GF-D8 (cell line): ENCODE measurements around the gene ACSS2.
A peak's percentile ranks its signal among the peaks of the same experiment; 100 is the strongest.

Source experiments
- DNase-seq: peaks from one replicate; lab custom pipeline; 2025; lab: John Stamatoyannopoulos, UW

ACSS2 gene

GRCh38 chr20:34949120-34949519 lies 72.7 kb downstream of the ACSS2 start:
- DNase-seq, result no peak

DNA sequence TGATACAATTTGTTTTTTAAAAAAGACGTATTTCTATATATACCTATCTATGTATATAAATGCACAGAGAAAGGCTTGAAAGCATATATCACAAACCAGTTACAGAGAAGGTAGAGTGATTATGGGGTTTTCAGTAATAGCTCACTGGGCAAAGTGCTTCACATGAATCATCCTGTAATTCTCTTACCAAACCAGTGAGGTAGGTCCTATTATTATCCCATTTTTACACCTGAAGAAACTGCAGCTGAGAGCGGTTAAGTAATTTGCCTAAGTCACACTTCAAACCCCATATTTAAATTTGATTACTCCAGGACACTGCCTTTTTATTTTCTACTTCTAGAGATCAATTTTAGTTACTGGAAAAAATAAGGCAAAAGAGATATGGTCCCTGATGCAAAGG lies 74.8 kb downstream of the ACSS2 start:
- DNase-seq, result no peak

DNA sequence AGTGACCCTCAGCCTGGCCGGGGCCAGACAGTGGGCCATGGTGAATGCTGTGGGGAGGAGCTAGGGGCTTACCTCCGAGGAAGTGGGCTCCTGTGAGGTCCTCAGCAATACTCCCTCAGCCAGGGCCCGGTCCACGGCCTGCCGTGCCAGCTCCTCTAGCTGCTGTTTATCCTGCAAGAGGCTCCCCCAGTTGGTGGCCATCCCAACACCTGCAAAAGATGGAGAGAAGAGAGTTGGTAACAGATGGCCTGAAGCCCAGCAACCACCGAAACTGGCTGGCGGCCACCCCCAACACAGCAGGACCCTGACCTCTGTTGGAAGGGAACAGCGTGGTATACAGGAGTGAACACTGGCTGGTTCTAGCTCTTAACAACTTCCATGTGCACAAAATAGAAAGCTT lies 75.2 kb downstream of the ACSS2 start:
- no peak for DNase-seq

- no peak for DNase-seq
These were observed 76.3 kb downstream of the ACSS2 start for GRCh38 chr20:34952671-34953070.

DNA sequence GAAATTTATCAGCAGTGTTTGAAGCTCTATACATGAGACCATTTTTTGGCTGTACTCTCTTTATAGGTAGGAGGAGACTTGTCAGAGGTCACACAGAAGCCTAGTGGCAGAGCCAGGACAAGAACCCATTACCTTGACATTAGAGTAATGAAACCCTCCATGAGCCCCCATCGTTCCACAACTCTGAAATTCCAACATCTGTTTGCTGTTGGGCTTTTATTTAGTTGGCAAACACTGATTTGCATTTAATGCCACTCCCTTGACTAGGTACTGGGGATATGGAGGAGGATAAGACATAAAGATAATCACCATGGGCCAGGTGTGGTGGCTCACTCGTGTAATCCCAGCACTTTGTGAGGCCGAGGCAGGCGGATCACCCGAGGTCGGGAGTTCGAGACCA lies 77.5 kb downstream of the ACSS2 start:
- no peak for DNase-seq

- DNase-seq, result peak; percentile 42
These were observed 78.5 kb downstream of the ACSS2 start for GRCh38 chr20:34954904-34955230.

DNA sequence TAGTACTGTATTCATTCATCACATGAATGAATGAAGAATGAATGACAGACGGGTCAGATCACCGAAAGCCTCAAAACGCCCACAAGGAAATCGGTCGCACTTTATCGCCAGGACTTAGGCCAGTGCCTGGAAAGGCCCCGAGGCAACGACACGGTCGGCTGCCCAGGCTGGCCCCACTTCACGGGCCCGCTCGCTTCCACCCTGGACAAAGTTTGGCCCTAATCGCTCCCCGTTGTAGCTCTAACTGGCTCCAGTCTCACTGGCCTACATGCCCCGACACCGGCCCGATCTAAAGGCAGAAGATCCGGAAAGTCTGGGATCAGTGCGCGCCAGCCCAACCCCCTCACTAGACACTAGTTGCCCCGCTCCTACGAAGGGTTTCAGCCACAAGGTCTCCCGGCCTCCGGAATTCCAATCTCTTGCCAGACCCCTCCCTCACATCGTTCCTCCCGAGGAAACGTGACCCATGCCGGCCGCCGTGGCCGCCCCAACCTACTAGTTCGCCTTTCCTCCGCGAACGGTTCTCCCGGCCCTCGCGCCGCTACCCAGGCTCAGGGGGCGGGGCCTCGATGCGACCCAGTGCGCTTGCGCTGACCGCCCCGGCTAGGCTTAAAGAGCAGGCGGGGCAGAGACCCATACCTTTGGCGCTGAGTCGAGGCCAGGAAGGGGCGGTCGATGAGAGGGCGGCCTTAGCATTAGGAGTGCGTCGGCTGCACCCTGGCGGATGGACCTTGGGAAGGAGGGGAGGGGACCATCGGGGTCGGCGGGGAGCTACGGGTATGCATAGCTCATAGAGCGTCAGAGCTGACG lies 79.0 kb downstream of the ACSS2 start, which contains the start of the genes GSS and MYH7B:
TSS of gene GSS (minus strand) at position 576 of the 810 bp plus-strand sequence. CDS start 3,954 bp downstream, outside the sequence.
TSS of gene MYH7B (plus strand) at position 638 of the 810 bp plus-strand sequence. CDS start 22,138 bp downstream, outside the sequence.
- peak; percentile 86 for DNase-seq

- no peak for DNase-seq
These were observed 79.6 kb downstream of the ACSS2 start for GRCh38 chr20:34956041-34956458.

- no peak for DNase-seq
These were observed 80.5 kb downstream of the ACSS2 start for GRCh38 chr20:34956751-34957472.

DNA sequence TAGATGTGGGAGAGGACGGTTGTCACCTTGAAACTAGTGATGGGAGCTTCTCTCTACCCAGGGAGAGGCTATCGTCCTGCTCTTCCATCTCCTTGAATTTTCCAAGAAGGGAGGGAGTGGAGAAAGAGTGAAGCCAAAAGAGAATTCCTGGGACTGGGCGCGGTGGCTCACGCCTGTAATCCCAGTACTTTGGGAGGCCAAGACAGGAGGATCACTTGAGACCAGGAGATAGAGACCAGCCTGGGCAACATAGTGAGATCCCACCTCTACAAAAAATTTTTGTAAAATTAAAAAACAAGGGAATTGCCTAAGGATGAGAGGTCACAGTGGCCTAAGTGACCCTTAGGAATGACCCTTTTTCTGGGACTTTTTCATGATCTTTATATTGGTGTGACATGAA lies 88.1 kb downstream of the ACSS2 start:
- DNase-seq, result no peak

- no peak for DNase-seq
These were observed 88.6 kb downstream of the ACSS2 start for GRCh38 chr20:34965051-34965450.

- no peak for DNase-seq
These were observed 91.0 kb downstream of the ACSS2 start for GRCh38 chr20:34967421-34967820.

DNA sequence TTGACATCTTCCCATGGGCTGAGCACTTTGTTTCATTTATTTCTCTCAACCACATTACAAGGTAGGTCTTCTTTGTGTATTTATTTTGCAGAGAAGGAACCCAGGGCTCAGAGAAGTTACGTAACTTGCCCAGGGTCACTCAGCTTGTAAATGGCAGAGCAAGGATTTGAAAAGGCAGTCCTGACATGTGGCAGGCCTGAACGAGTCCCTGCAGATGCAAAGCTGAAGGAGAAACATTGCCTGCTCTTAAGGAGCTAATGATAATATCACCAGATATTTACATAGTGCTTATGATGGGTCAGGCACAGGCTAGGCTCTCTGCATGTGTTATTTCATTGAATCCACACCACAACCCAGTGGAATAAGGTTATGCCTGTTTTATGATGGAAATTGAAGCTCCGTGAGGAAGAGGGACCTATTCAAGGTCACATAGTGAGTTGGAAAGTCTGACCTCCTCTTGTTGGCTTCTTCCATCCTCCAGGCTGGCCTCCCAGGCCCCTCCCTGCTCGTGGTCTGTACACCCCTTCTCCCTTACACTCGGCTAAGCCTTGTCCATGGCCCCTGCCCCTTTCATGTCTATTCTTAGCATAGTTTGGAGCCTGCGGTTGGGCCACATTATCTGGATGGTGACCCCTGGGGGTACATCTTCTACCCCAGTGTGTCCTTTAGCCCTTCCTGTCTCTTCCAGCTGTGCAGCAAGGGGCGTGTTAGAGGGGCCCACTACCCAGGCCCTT lies 91.8 kb downstream of the ACSS2 start:
- no peak for DNase-seq

GRCh38 chr20:34970193-34970840 lies 93.9 kb downstream of the ACSS2 start:
- no peak for DNase-seq

DNA sequence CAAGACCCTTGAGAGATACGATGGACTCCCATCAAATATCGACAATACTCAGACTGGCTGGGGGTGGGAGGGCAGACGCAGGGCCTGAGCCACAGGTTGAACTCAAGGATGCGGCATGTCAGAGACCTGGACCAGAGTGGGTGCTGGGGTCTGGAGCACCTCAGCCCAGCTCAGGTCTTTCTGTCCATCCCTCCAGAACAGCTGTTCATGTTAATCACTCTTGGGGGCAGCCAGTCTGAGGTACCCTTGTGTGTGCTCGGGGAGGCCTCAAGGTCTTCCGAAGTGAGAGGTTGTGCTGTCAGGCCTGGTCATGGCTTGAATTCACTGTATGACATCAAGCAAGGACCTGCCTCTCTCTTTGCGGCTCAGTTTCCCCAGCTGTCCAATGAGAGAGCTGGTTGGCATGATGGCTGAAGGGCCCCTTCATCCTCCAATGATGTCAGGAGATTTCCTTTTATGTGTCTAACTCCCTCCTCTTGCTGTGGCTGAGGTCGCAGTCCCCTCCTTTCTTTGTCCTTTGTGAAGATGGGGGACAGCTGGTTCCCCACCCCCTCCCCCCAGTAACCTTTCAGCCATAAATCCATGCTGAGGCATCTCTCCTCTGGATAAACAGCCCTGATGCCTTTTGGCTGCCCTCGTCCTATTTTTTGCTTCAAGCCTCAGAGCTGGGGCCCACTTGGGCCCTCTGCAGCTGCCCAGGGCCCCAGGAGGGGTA lies 94.6 kb downstream of the ACSS2 start:
- no peak for DNase-seq

DNA sequence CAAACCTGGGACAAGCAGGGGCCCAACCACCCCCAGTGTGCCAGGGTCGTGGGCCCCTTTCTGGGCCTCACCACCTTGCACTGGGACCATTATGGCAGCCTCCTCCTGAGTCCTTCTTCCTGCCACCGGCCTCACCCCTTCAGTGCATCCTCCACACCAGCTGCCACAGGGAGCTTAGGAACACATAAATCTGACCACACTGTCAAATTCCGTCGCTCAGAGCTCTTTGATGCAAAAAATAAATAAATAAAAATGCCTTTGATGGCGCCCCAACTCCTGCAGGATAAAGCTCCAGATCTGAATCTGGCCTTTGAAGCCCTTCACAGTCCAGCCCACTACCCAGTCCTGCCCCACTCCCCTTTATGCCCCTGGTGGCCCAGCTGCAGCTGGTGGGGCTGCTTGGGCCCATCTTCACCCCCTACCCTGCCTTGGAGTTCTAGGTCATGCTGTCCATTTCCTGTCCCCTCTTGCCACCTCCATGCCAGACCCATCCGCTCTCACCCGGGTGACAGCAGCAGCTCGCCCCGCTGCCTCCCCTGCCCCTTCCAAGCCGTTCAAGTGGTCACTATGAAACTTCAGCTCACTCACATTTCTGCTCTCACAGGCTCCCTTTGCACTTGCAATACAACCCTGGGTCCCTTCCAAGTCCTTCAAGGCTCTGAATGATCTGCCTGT lies 95.3 kb downstream of the ACSS2 start:
- no peak for DNase-seq

DNA sequence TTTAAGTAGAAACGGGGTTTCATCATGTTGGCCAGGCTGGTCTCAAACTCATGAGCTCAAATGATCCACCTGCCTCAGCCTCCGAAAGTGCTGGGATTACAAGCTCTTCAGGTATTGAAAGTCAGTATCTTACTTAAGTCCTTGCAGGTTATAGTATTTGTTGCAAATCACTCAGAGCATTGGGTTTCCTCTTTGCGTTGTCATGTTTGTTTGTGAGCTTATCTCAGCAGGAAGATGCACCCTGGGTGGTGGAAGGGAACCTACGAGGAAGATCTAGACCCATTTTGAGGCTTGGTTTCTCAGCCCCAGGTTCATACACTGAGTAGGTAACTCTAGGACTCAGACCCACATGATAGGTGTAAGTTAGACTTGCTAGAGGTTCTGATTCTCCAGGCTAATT lies 97.8 kb downstream of the ACSS2 start:
- no peak for DNase-seq

GRCh38 chr20:34976286-34976685 lies 99.9 kb downstream of the ACSS2 start:
- no peak for DNase-seq
